Muscle layer of duodenum (tissue), 2 donors: ENCODE data around the gene RBM6.

Source experiments
- H3K27ac ChIP-seq: one replicate; pipeline ENCODE4 v1.7.0; 2013; ENCODE audit warnings: mild to moderate bottlenecking, low read length
- H3K27me3 ChIP-seq: one replicate; pipeline ENCODE4 v1.7.0; 2013; ENCODE audit warnings: low read depth, mild to moderate bottlenecking, control low read depth, low read length
- H3K36me3 ChIP-seq, 2 donors: one replicate each; pipeline ENCODE4 v1.7.0; 2013; ENCODE audit warnings: low read length in 2 of 2, control low read depth in 1 of 2, mild to moderate bottlenecking in 1 of 2; ENCODE audit not compliant: insufficient read depth in 2 of 2, control insufficient read depth in 1 of 2
- H3K4me1 ChIP-seq, 2 donors: one replicate each; pipeline ENCODE4 v1.7.0; 2013; ENCODE audit warnings: low read length in 2 of 2, mild to moderate bottlenecking in 2 of 2, control low read depth in 1 of 2, moderate library complexity in 1 of 2; ENCODE audit not compliant: insufficient read depth in 2 of 2, control insufficient read depth in 1 of 2
- H3K4me3 ChIP-seq, 2 donors: one replicate each; pipeline ENCODE4 v1.7.0; 2013; ENCODE audit warnings: low read length in 2 of 2, low read depth in 1 of 2, mild to moderate bottlenecking in 1 of 2
- H3K9me3 ChIP-seq, 2 donors: one replicate each; pipeline ENCODE4 v1.7.0; 2013; ENCODE audit warnings: low read length in 2 of 2, control low read depth in 1 of 2, mild to moderate bottlenecking in 1 of 2; ENCODE audit not compliant: control insufficient read depth in 1 of 2
- donor health status: healthy.

The RBM6 gene

GRCh38 chr3:50102558-50102957 lies 162.6 kb downstream of the RBM6 start:
- peaks cover 79 to 96% of the 10 kb centered on the region in 2 donors for H3K36me3 ChIP-seq
- no peaks in the 10 kb centered on the region for H3K27me3 ChIP-seq
- no peaks in the 10 kb centered on the region for H3K9me3 ChIP-seq
- no peak overlapping the region for H3K4me3 ChIP-seq
- no peaks in the 10 kb centered on the region for H3K4me1 ChIP-seq
- H3K27ac ChIP-seq, result no peak overlapping the region

GRCh38 chr3:50111757-50112156 lies 171.8 kb downstream of the RBM6 start:
- Histone ChIP-seq H3K36me3 (peaks cover 87 to 97% of the 10 kb centered on the region in 2 donors), H3K27me3 (no peaks in the 10 kb centered on the region), H3K4me1 (peaks cover 0 to 6% of the 10 kb centered on the region in 2 donors), H3K9me3 (no peaks in the 10 kb centered on the region), H3K27ac (no peak overlapping the region), H3K4me3 (no peak overlapping the region)

- no peak overlapping the region for H3K27ac ChIP-seq
- H3K27me3 ChIP-seq, result no peaks in the 10 kb centered on the region
- H3K4me1 ChIP-seq, result peaks cover 0 to 6% of the 10 kb centered on the region in 2 donors
- H3K9me3 ChIP-seq, result no peaks in the 10 kb centered on the region
- H3K4me3 ChIP-seq, result no peak overlapping the region
- H3K36me3 ChIP-seq, result peaks cover 86 to 97% of the 10 kb centered on the region in 2 donors
Observed at GRCh38 chr3:50112462-50112861, 172.5 kb downstream of the RBM6 start.

- Histone ChIP-seq H3K4me3 (no peak overlapping the region), H3K27ac (no peak overlapping the region), H3K9me3 (no peaks in the 10 kb centered on the region), H3K4me1 (no peaks in the 10 kb centered on the region), H3K27me3 (no peaks in the 10 kb centered on the region), H3K36me3 (peaks cover 73 to 90% of the 10 kb centered on the region in 2 donors)
Observed at GRCh38 chr3:50117120-50117519, 177.2 kb downstream of the RBM6 start.

- H3K27me3 ChIP-seq, result no peaks in the 10 kb centered on the region
- H3K4me3 ChIP-seq, result no peak overlapping the region
- H3K9me3 ChIP-seq, result no peaks in the 10 kb centered on the region
- peaks cover 66 to 82% of the 10 kb centered on the region in 2 donors for H3K36me3 ChIP-seq
- no peaks in the 10 kb centered on the region for H3K4me1 ChIP-seq
- no peak overlapping the region for H3K27ac ChIP-seq
Observed at GRCh38 chr3:50118237-50118636, 178.3 kb downstream of the RBM6 start.

- no peak overlapping the region for H3K27ac ChIP-seq
- peaks cover 51 to 66% of the 10 kb centered on the region in 2 donors for H3K36me3 ChIP-seq
- H3K27me3 ChIP-seq, result no peaks in the 10 kb centered on the region
- peaks cover 4 to 6% of the 10 kb centered on the region in 2 donors for H3K4me1 ChIP-seq
- no peak overlapping the region for H3K4me3 ChIP-seq
- H3K9me3 ChIP-seq, result no peaks in the 10 kb centered on the region
Observed at GRCh38 chr3:50119786-50120185, 179.8 kb downstream of the RBM6 start.

GRCh38 chr3:50120364-50121071 lies 180.6 kb downstream of the RBM6 start:
- Histone ChIP-seq H3K9me3 (no peaks in the 10 kb centered on the region), H3K4me1 (peaks cover 4 to 13% of the 10 kb centered on the region in 2 donors), H3K36me3 (peaks cover 44 to 59% of the 10 kb centered on the region in 2 donors), H3K27ac (no peak overlapping the region), H3K4me3 (no peak overlapping the region), H3K27me3 (no peaks in the 10 kb centered on the region)

- H3K4me3 ChIP-seq, result no peak overlapping the region
- no peaks in the 10 kb centered on the region for H3K27me3 ChIP-seq
- H3K4me1 ChIP-seq, result peaks cover 4 to 21% of the 10 kb centered on the region in 2 donors
- H3K36me3 ChIP-seq, result peaks cover 35 to 51% of the 10 kb centered on the region in 2 donors
- no peak overlapping the region for H3K27ac ChIP-seq
- H3K9me3 ChIP-seq, result no peaks in the 10 kb centered on the region
Observed at GRCh38 chr3:50121072-50122032, 181.4 kb downstream of the RBM6 start.

GRCh38 chr3:50122071-50122470 lies 182.1 kb downstream of the RBM6 start:
- H3K9me3 ChIP-seq, result no peaks in the 10 kb centered on the region
- no peaks in the 10 kb centered on the region for H3K27me3 ChIP-seq
- H3K36me3 ChIP-seq, result peaks cover 28 to 43% of the 10 kb centered on the region in 2 donors
- H3K4me1 ChIP-seq, result peaks cover 4 to 28% of the 10 kb centered on the region in 2 donors
- no peak overlapping the region for H3K27ac ChIP-seq
- no peak overlapping the region for H3K4me3 ChIP-seq

GRCh38 chr3:50122661-50123391 lies 182.9 kb downstream of the RBM6 start:
- Histone ChIP-seq H3K9me3 (no peaks in the 10 kb centered on the region), H3K27me3 (no peaks in the 10 kb centered on the region), H3K27ac (no peak overlapping the region), H3K4me3 (no peak overlapping the region), H3K36me3 (peaks cover 22 to 36% of the 10 kb centered on the region in 2 donors), H3K4me1 (peaks cover 4 to 32% of the 10 kb centered on the region in 2 donors)
